GM18907 (cell line): ENCODE measurements around the gene PAPPA2.
"Not testable (repeated sequence)": the region's sequence is repeated elsewhere in the genome, so short reads cannot be mapped to it uniquely, and the experiment has no call there.

Experiments
- ATAC-seq: cut with Tn5 transposase; IDR thresholded peaks from one replicate; pipeline ENCODE4 v1.9.1; 2021; ENCODE audit warnings: mild to moderate bottlenecking, moderate library complexity; ENCODE audit not compliant: unreplicated experiment

The PAPPA2 gene

GRCh38 chr1:176462674-176463378 is at the start of gene PAPPA2:
Gene PAPPA2, plus strand, starts transcription at chr1:176463175. Its CDS starts 93,148 bp downstream, at chr1:176556323.
- no peak for ATAC-seq

- no peak for ATAC-seq
Measured at GRCh38 chr1:176416777-176417176, 46.2 kb upstream of the PAPPA2 start.

GRCh38 chr1:176419608-176420007 is 43.4 kb upstream of the PAPPA2 start:
- not testable (repeated sequence) for ATAC-seq

GRCh38 chr1:176434234-176434633 is 28.7 kb upstream of the PAPPA2 start:
- ATAC-seq = no peak

- ATAC-seq = no peak
Measured at GRCh38 chr1:176436251-176436650, 26.7 kb upstream of the PAPPA2 start.

GRCh38 chr1:176440176-176440575 is 22.8 kb upstream of the PAPPA2 start:
- no peak for ATAC-seq

- no peak for ATAC-seq
Measured at GRCh38 chr1:176444286-176444685, 18.7 kb upstream of the PAPPA2 start.

GRCh38 chr1:176445402-176445801 is 17.6 kb upstream of the PAPPA2 start:
- ATAC-seq = no peak

GRCh38 chr1:176448340-176448739 is 14.6 kb upstream of the PAPPA2 start:
- no peak for ATAC-seq

- ATAC-seq = no peak
Measured at GRCh38 chr1:176450526-176450925, 12.4 kb upstream of the PAPPA2 start.

GRCh38 chr1:176451741-176452140 is 11.2 kb upstream of the PAPPA2 start:
- ATAC-seq = not testable (repeated sequence)

- no peak for ATAC-seq
Measured at GRCh38 chr1:176456795-176457194, 6.2 kb upstream of the PAPPA2 start.

- no peak for ATAC-seq
Measured at GRCh38 chr1:176460544-176461336, 2.2 kb upstream of the PAPPA2 start.

- ATAC-seq = no peak
Measured at GRCh38 chr1:176461576-176461975, 1.4 kb upstream of the PAPPA2 start.

- no peak for ATAC-seq
Measured at GRCh38 chr1:176466514-176466913, 3.5 kb downstream of the PAPPA2 start.

GRCh38 chr1:176469450-176470010 is 6.6 kb downstream of the PAPPA2 start:
- no peak for ATAC-seq

- ATAC-seq = no peak
Measured at GRCh38 chr1:176471338-176472121, 8.6 kb downstream of the PAPPA2 start.

GRCh38 chr1:176479971-176480370 is 17.0 kb downstream of the PAPPA2 start:
- no peak for ATAC-seq

GRCh38 chr1:176480750-176481149 is 17.8 kb downstream of the PAPPA2 start:
- no peak for ATAC-seq

- no peak for ATAC-seq
Measured at GRCh38 chr1:176485083-176485482, 22.1 kb downstream of the PAPPA2 start.

GRCh38 chr1:176494436-176494835 is 31.5 kb downstream of the PAPPA2 start:
- ATAC-seq = no peak
